ENCODE data around the gene CAMKK2. TPM values are rescaled to one million over a fixed set of nuclear protein-coding genes. Genes with fewer than 3 reads are reported as not detected.
A peak's percentile ranks its signal among the peaks of the same experiment; 100 is the strongest.

The CAMKK2 gene
- total and polyA plus RNA-seq, 2 donors (not counting 1 experiment from before 2014, with no cell fraction given), result 19.3 to 26.4 TPM

- H3K36me3 ChIP-seq (ENCODE audit: control insufficient read depth, insufficient read depth, low read length), result peaks cover 7% of the 10 kb centered on the region
- no peaks in the 10 kb centered on the region for H3K27me3 ChIP-seq (ENCODE audit: control insufficient read depth, insufficient read depth, low read length)
- H4K20me1 ChIP-seq (ENCODE audit: control insufficient read depth, extremely low read depth, insufficient read depth, low read length), result no peaks in the 10 kb centered on the region
- H3K9me3 ChIP-seq (ENCODE audit: control insufficient read depth, insufficient read depth, low read depth, low read length), result no peaks in the 10 kb centered on the region
- no peak overlapping the region for H3K27ac ChIP-seq (ENCODE audit: insufficient read depth, low read length)
- H3K4me1 ChIP-seq (ENCODE audit: control insufficient read depth, extremely low read depth, insufficient read depth, low read length), result no peaks in the 10 kb centered on the region
- H3K4me3 ChIP-seq (replicated peaks in 1 of 4; ENCODE audit: control extremely low read depth in 1 of 4, insufficient read depth in 1 of 4, low read depth in 3 of 4, low read length in 4 of 4), result no peak overlapping the region
- no peak for DNase-seq (ENCODE audit: low read depth in 2 of 2)
- H2AFZ ChIP-seq (ENCODE audit: low read length), result no peak overlapping the region
- no peak for TF ChIP-seq CTCF (conservative IDR thresholded peaks at IDR 0.05 in 1 of 2, IDR thresholded peaks at IDR 0.05 in 1 of 2; ENCODE audit: low read depth in 1 of 2, low read length in 2 of 2)
- no peak for TF ChIP-seq EZH2 (IDR thresholded peaks at IDR 0.05; ENCODE audit: low read length, missing control alignments)
- H3K9ac ChIP-seq (ENCODE audit: insufficient read depth, low read length), result no peak overlapping the region
- no peak overlapping the region for H3K4me2 ChIP-seq (ENCODE audit: extremely low read depth, insufficient read depth, low read length)
- H3K79me2 ChIP-seq (ENCODE audit: control insufficient read depth, insufficient read depth, low read length), result no peaks in the 10 kb centered on the region
These were observed 40.9 kb upstream of the CAMKK2 start for GRCh38 chr12:121337416-121337815.

DNA sequence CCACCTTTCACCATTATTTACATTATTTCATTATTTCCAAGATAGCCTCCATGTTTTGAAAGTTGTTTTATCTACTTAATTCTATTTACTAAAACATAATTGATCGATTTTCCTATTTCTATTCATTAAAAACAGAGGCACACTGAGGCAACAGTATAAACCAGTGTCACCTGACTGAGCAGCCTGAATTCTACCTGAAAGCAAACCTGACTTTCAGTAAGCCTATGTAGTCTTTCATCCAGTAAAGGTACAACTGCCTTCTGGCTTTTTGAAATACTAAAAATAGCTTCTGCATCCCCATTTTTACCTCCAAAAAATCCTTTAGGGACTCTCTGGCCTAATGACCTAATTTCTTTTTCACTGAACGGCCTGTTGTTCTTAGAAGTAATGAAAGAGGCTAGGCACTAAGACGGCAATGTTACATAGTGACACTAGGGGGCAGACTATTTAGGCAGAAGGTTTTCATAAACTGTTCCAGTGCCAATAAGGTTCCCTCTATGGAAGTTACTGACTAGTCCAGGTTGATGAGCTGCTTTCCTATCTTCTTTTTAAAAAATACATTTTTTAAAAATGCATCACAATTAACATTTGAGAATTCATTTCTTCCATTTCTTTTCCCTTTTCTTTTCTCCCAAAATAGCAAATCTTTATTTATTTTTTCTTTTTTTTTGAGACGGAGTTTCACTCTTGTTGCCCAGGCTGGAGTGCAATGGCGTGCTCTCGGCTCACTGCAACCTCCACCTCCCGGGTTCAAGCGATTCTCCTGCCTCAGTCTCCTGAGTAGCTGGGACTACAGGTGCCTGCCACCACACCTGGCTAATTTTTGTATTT is 38.2 kb upstream of the CAMKK2 start:
- Histone ChIP-seq H3K79me2 (ENCODE audit: control insufficient read depth, insufficient read depth, low read length) (no peaks in the 10 kb centered on the region), H3K9ac (ENCODE audit: insufficient read depth, low read length) (no peak overlapping the region), H3K27me3 (ENCODE audit: control insufficient read depth, insufficient read depth, low read length) (no peaks in the 10 kb centered on the region), H4K20me1 (ENCODE audit: control insufficient read depth, extremely low read depth, insufficient read depth, low read length) (no peaks in the 10 kb centered on the region), H3K36me3 (ENCODE audit: control insufficient read depth, insufficient read depth, low read length) (peaks cover 7% of the 10 kb centered on the region), H3K4me3 (replicated peaks in 1 of 4; ENCODE audit: control extremely low read depth in 1 of 4, insufficient read depth in 1 of 4, low read depth in 3 of 4, low read length in 4 of 4) (no peak overlapping the region), H3K9me3 (ENCODE audit: control insufficient read depth, insufficient read depth, low read depth, low read length) (no peaks in the 10 kb centered on the region), H3K27ac (ENCODE audit: insufficient read depth, low read length) (no peak overlapping the region), H3K4me2 (ENCODE audit: extremely low read depth, insufficient read depth, low read length) (no peak overlapping the region), H2AFZ (ENCODE audit: low read length) (no peak overlapping the region), H3K4me1 (ENCODE audit: control insufficient read depth, extremely low read depth, insufficient read depth, low read length) (no peaks in the 10 kb centered on the region)
- DNase-seq (ENCODE audit: low read depth in 2 of 2), result peak; percentile 67 to 81
- TF ChIP-seq EZH2 (IDR thresholded peaks at IDR 0.05; ENCODE audit: low read length, missing control alignments) (no peak), CTCF (conservative IDR thresholded peaks at IDR 0.05 in 1 of 2, IDR thresholded peaks at IDR 0.05 in 1 of 2; ENCODE audit: low read depth in 1 of 2, low read length in 2 of 2) (peak; percentile 77 to 92)

GRCh38 chr12:121333747-121334146 is 37.2 kb upstream of the CAMKK2 start:
- Histone ChIP-seq H3K79me2 (ENCODE audit: control insufficient read depth, insufficient read depth, low read length) (no peaks in the 10 kb centered on the region), H4K20me1 (ENCODE audit: control insufficient read depth, extremely low read depth, insufficient read depth, low read length) (no peaks in the 10 kb centered on the region), H3K9ac (ENCODE audit: insufficient read depth, low read length) (no peak overlapping the region), H3K36me3 (ENCODE audit: control insufficient read depth, insufficient read depth, low read length) (peaks cover 7% of the 10 kb centered on the region), H3K4me1 (ENCODE audit: control insufficient read depth, extremely low read depth, insufficient read depth, low read length) (no peaks in the 10 kb centered on the region), H3K4me3 (replicated peaks in 1 of 4; ENCODE audit: control extremely low read depth in 1 of 4, insufficient read depth in 1 of 4, low read depth in 3 of 4, low read length in 4 of 4) (no peak overlapping the region), H3K9me3 (ENCODE audit: control insufficient read depth, insufficient read depth, low read depth, low read length) (no peaks in the 10 kb centered on the region), H3K4me2 (ENCODE audit: extremely low read depth, insufficient read depth, low read length) (no peak overlapping the region), H2AFZ (ENCODE audit: low read length) (no peak overlapping the region), H3K27me3 (ENCODE audit: control insufficient read depth, insufficient read depth, low read length) (no peaks in the 10 kb centered on the region), H3K27ac (ENCODE audit: insufficient read depth, low read length) (no peak overlapping the region)
- no peak for TF ChIP-seq EZH2 (IDR thresholded peaks at IDR 0.05; ENCODE audit: low read length, missing control alignments)
- TF ChIP-seq CTCF (conservative IDR thresholded peaks at IDR 0.05 in 1 of 2, IDR thresholded peaks at IDR 0.05 in 1 of 2; ENCODE audit: low read depth in 1 of 2, low read length in 2 of 2), result no peak
- DNase-seq (ENCODE audit: low read depth in 2 of 2), result no peak

All from fibroblast of lung (primary cell).